Fibroblast of pulmonary artery (primary cell): ENCODE data around the gene ACTN2.

Experiments used
- DNase-seq: peaks from one replicate; pipeline ENCODE4 v3.0.0-alpha.2; 2010; ENCODE audit warnings: low read depth
- H3K4me3 ChIP-seq: replicated peaks from 2 replicates; pipeline ENCODE4 v1.5.1; 2011; ENCODE audit warnings: low read depth, mild to moderate bottlenecking, control low read depth, low read length, moderate library complexity
- TF ChIP-seq, protein P1 (sequence below): IDR thresholded peaks from 2 replicates; pipeline ENCODE4 v1.5.1; 2011; ENCODE audit warnings: mild to moderate bottlenecking, control low read depth, low read length, inconsistent platforms; ENCODE audit errors: missing control alignments

The ACTN2 gene

DNA sequence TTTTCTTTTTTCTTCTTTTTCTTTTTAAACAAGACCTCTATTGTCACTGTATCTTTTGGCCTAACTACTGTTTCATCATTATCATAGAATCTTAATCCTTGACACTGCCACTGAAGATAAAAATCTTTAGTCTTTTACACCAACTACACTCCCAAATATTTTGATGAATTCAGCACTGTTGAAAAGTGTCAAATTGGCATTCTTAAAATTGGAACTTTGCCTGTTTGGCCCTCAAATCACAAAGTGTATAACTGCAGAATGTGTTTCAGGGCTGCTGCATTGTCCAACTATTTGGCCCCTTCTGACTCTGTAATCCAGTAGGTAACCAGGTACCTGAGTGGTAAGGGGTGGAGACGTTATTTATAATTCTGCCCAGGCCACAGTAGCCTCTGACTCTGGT lies 34.3 kb downstream of the ACTN2 start:
- H3K4me3 ChIP-seq: no peak overlapping the region
- no peak for DNase-seq
- TF ChIP-seq, protein P1, sequence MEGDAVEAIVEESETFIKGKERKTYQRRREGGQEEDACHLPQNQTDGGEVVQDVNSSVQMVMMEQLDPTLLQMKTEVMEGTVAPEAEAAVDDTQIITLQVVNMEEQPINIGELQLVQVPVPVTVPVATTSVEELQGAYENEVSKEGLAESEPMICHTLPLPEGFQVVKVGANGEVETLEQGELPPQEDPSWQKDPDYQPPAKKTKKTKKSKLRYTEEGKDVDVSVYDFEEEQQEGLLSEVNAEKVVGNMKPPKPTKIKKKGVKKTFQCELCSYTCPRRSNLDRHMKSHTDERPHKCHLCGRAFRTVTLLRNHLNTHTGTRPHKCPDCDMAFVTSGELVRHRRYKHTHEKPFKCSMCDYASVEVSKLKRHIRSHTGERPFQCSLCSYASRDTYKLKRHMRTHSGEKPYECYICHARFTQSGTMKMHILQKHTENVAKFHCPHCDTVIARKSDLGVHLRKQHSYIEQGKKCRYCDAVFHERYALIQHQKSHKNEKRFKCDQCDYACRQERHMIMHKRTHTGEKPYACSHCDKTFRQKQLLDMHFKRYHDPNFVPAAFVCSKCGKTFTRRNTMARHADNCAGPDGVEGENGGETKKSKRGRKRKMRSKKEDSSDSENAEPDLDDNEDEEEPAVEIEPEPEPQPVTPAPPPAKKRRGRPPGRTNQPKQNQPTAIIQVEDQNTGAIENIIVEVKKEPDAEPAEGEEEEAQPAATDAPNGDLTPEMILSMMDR: no peak

DNA sequence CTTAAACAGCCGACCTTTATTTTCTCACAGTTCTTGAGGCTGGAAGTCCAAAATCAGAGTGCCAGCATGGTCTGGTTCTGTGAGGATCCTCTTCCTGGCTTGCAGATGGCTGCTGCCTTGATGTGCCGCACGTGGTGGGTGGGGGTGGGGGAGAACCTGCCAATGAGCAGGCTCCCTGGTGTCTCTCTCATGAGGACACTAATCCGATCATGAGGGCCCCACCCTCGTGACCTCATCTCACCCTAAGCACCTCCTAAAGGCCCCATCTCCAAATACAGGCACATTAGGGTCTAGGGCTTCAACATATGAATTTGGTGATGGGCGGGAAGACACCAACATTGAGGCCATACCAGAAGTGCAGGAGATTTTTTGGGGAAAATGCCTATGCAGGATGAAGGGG lies 37.8 kb downstream of the ACTN2 start:
- TF ChIP-seq, protein P1: no peak
- no peak for DNase-seq
- H3K4me3 ChIP-seq: no peak overlapping the region

DNA sequence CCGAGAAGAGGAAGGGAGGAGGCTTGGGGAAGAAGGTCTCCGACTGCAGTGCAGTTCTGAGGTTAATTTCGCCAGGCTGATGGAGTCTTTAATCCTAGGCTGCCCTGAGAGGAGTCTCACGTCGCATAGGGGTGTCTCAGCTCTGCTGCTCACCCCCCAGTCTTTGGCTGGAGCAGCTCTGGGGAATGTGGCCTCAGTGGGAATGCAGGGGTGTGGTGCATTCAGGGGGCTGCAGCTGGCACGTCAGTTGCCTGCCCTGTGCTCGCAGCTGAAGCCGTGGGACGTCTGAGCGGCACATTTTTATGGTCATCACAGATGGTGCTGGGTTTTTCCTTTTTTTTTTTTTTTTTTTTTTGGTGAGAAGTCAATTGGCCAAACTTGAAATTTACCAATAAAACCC lies 38.2 kb downstream of the ACTN2 start:
- TF ChIP-seq, protein P1: no peak
- no peak for DNase-seq
- H3K4me3 ChIP-seq: no peak overlapping the region

DNA sequence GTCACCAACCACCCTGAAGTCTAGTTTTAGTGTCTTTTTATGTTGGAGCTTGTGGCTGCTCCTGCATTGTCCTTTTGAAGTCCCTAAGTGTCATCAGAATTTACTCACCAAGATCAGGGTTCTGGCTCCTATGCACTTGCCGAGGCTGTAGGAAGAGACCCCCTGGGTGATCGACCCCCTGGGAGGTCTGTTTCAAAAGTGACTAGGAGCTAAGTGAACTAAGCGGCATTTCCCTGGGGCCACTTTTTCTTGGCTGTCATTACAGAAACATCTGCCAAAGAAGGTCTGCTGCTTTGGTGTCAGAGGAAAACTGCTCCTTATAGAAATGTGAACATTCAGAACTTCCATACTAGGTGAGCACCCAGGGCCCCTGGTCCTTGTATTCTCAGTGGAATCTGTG lies 39.4 kb downstream of the ACTN2 start:
- DNase-seq: no peak
- H3K4me3 ChIP-seq: no peak overlapping the region
- TF ChIP-seq, protein P1: no peak

DNA sequence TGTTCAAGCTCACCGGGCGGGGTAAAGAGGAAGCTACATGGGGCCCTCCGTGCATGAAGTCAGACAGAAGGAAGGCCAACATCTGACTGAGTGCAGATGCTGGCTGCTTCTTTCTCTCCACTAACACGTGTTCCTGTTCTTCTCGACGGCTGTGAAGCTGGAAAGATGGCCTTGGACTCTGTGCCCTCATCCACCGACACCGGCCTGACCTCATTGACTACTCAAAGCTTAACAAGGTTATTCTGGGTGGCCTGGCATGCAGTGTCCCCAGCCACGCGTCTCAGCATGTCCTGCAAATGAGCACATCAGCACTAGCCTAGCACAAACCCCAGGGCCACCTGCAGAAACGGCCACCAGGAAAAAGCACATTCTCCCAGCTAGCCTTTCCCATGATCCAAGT lies 41.2 kb downstream of the ACTN2 start:
- no peak for DNase-seq
- TF ChIP-seq, protein P1: no peak
- no peak overlapping the region for H3K4me3 ChIP-seq

DNA sequence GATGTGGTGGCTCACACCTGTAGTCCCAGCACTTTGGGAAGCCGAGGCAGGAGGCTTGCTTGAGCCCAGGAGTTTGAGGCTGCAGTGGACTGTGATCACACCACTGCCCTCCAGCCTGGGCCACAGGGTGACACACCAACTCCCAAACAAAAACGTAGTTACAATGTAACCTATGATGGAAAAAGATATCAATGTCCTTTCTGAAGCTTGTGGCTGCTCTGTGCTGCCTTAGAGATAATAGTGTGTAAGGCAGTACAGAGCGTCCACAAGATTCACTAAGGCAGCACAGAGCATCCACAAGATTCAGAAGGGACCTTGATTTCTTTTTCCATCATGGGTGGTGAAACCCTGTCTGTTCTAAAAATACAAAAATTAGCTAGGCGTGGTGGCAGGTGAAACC lies 42.5 kb downstream of the ACTN2 start:
- no peak overlapping the region for H3K4me3 ChIP-seq
- DNase-seq: no peak
- TF ChIP-seq, protein P1: no peak

DNA sequence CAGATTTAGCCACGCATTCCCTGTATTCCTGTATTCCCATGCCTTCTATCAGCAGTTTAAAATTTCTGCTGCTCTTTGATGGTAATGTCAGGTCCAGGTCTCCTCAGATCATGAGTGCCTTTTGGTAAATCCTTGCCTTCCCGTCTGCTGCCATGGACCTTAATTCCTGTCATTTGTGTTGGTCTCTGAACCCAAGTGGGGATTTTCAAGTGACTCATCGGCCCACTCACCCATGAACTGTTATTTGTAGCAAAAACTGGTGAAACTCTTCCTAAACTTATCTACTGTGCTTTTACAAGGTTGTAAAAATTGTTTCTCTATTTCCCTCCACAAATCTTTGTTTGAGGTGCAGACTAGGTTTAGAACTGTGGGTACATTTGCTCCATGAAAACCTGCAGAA lies 47.4 kb downstream of the ACTN2 start:
- no peak for DNase-seq
- no peak overlapping the region for H3K4me3 ChIP-seq
- TF ChIP-seq, protein P1: no peak
